Measurements from ENCODE around the gene ARHGAP15. TPM values are rescaled to one million over a fixed set of nuclear protein-coding genes. Genes with fewer than 3 reads are reported as not detected.

The ARHGAP15 gene
- total and polyA plus RNA-seq, 4 donors, result 3.8 to 17.9 (median 13.2) TPM

DNA sequence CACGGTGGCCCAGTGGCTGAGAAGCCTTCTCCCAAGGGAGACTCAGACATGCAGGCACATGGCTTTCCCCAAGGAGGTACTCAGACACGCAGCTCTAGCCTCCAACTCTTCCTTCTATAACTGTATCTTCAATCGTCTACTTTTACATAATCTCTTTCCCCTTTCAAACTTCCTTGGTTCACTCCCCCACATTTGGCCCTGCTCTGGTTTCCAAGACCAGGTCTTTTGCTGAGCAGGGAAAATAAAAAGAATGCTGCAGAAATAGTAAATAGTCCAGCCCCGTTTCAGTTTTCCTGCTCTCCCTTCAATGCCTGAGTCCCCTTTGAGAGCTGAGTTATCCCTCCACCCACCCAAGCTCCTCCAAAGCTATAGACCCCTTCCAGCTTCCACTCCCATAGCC is 635.0 kb downstream of the ARHGAP15 start:
- WGBS, result 73% methylated on average over 4 of the region's 4 CpGs
- no peaks in the 10 kb centered on the region for H3K36me3 ChIP-seq (ENCODE audit: control insufficient read depth in 4 of 4, insufficient read depth in 3 of 4, low read depth in 1 of 4, low read length in 3 of 4)
- H3K9ac ChIP-seq (ENCODE audit: low read depth in 1 of 2, low read length in 2 of 2), result no peak overlapping the region
- no peaks in the 10 kb centered on the region for H3K4me1 ChIP-seq (ENCODE audit: control insufficient read depth in 4 of 4, insufficient read depth in 4 of 4, low read length in 3 of 4)
- no peak overlapping the region for H3K4me3 ChIP-seq (ENCODE audit: low read depth in 1 of 3, low read length in 3 of 3)
- TF ChIP-seq, protein P1, sequence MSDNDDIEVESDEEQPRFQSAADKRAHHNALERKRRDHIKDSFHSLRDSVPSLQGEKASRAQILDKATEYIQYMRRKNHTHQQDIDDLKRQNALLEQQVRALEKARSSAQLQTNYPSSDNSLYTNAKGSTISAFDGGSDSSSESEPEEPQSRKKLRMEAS (IDR thresholded peaks at IDR 0.05), result no peak
- TF ChIP-seq YY1 (IDR thresholded peaks at IDR 0.05) (no peak), RAD21 (IDR thresholded peaks at IDR 0.05) (no peak), SP1 (IDR thresholded peaks at IDR 0.05) (no peak), GABPA (IDR thresholded peaks at IDR 0.05 in 1 of 2, conservative IDR thresholded peaks at IDR 0.05 in 1 of 2) (no peak), FOXA1 (IDR thresholded peaks at IDR 0.05) (no peak), TAF1 (conservative IDR thresholded peaks at IDR 0.05) (no peak), JUND (IDR thresholded peaks at IDR 0.05) (no peak), HNF4G (IDR thresholded peaks at IDR 0.05) (no peak), RXRA (IDR thresholded peaks at IDR 0.05) (no peak), NR2F2 (IDR thresholded peaks at IDR 0.05) (no peak)
- TF ChIP-seq, protein P2, sequence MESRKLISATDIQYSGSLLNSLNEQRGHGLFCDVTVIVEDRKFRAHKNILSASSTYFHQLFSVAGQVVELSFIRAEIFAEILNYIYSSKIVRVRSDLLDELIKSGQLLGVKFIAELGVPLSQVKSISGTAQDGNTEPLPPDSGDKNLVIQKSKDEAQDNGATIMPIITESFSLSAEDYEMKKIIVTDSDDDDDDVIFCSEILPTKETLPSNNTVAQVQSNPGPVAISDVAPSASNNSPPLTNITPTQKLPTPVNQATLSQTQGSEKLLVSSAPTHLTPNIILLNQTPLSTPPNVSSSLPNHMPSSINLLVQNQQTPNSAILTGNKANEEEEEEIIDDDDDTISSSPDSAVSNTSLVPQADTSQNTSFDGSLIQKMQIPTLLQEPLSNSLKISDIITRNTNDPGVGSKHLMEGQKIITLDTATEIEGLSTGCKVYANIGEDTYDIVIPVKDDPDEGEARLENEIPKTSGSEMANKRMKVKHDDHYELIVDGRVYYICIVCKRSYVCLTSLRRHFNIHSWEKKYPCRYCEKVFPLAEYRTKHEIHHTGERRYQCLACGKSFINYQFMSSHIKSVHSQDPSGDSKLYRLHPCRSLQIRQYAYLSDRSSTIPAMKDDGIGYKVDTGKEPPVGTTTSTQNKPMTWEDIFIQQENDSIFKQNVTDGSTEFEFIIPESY (IDR thresholded peaks at IDR 0.05), result no peak
- H3K27ac ChIP-seq (ENCODE audit: low read depth in 1 of 2, low read length in 2 of 2), result no peak overlapping the region
- no peaks in the 10 kb centered on the region for H3K9me3 ChIP-seq (ENCODE audit: control insufficient read depth in 4 of 4, low read length in 3 of 4)
- H3K27me3 ChIP-seq (ENCODE audit: control insufficient read depth in 4 of 4, insufficient read depth in 4 of 4, low read length in 3 of 4), result no peaks in the 10 kb centered on the region
- DNase-seq (ENCODE audit: low spot score), result no peak

DNA sequence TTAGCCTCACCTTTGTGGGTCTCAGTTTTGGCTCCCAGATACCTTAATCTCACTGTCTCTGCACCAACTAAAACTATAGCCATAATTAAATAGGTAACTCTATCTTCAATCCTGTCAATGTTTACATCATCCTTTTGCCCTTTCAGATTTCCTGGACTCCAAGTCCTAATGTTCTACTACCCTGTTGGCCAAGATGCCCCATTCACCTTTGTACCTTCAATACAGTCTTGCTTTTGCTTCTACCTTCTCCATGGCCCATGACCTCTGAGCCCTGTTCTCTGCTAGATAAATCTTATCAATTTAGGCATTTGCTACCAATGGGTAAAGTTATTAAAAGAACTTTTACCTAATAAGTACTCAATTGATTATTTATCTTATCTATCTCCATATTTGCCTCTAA is 635.5 kb downstream of the ARHGAP15 start:
- H3K9me3 ChIP-seq (ENCODE audit: control insufficient read depth in 4 of 4, low read length in 3 of 4), result no peaks in the 10 kb centered on the region
- TF ChIP-seq YY1 (IDR thresholded peaks at IDR 0.05) (no peak), SP1 (IDR thresholded peaks at IDR 0.05) (no peak), NR2F2 (IDR thresholded peaks at IDR 0.05) (no peak), RXRA (IDR thresholded peaks at IDR 0.05) (no peak)
- TF ChIP-seq, protein P3, sequence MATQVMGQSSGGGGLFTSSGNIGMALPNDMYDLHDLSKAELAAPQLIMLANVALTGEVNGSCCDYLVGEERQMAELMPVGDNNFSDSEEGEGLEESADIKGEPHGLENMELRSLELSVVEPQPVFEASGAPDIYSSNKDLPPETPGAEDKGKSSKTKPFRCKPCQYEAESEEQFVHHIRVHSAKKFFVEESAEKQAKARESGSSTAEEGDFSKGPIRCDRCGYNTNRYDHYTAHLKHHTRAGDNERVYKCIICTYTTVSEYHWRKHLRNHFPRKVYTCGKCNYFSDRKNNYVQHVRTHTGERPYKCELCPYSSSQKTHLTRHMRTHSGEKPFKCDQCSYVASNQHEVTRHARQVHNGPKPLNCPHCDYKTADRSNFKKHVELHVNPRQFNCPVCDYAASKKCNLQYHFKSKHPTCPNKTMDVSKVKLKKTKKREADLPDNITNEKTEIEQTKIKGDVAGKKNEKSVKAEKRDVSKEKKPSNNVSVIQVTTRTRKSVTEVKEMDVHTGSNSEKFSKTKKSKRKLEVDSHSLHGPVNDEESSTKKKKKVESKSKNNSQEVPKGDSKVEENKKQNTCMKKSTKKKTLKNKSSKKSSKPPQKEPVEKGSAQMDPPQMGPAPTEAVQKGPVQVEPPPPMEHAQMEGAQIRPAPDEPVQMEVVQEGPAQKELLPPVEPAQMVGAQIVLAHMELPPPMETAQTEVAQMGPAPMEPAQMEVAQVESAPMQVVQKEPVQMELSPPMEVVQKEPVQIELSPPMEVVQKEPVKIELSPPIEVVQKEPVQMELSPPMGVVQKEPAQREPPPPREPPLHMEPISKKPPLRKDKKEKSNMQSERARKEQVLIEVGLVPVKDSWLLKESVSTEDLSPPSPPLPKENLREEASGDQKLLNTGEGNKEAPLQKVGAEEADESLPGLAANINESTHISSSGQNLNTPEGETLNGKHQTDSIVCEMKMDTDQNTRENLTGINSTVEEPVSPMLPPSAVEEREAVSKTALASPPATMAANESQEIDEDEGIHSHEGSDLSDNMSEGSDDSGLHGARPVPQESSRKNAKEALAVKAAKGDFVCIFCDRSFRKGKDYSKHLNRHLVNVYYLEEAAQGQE (IDR thresholded peaks at IDR 0.05), result no peak
- no peaks in the 10 kb centered on the region for H3K36me3 ChIP-seq (ENCODE audit: control insufficient read depth in 4 of 4, insufficient read depth in 3 of 4, low read depth in 1 of 4, low read length in 3 of 4)
- H3K4me3 ChIP-seq (ENCODE audit: low read depth in 1 of 3, low read length in 3 of 3), result no peak overlapping the region
- no peak for DNase-seq (ENCODE audit: low spot score)
- no peaks in the 10 kb centered on the region for H3K27me3 ChIP-seq (ENCODE audit: control insufficient read depth in 4 of 4, insufficient read depth in 4 of 4, low read length in 3 of 4)
- no peak overlapping the region for H3K27ac ChIP-seq (ENCODE audit: low read depth in 1 of 2, low read length in 2 of 2)
- no peak overlapping the region for H3K9ac ChIP-seq (ENCODE audit: low read depth in 1 of 2, low read length in 2 of 2)
- no peaks in the 10 kb centered on the region for H3K4me1 ChIP-seq (ENCODE audit: control insufficient read depth in 4 of 4, insufficient read depth in 4 of 4, low read length in 3 of 4)

DNA sequence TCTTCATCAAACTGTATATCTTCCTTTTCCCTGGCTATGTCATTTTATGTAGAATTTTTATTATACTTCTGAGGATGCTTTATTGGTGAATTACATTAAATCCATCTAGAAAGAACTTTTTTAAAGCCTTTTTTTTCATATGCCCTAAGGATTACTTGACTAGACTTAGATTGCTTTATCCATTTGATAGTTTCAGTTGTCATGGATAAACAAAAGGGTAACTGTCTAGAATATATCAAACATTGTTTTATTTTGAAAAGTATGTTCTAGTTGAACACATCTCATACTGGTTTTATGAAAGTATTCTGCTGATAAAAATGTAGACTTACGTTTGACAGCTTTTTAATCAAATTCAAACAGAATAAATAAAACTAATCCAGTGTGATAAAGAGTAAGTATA is 639.8 kb downstream of the ARHGAP15 start:
- H3K27ac ChIP-seq (ENCODE audit: low read depth in 1 of 2, low read length in 2 of 2), result no peak overlapping the region
- no peak overlapping the region for H3K9ac ChIP-seq (ENCODE audit: low read depth in 1 of 2, low read length in 2 of 2)
- no peaks in the 10 kb centered on the region for H3K27me3 ChIP-seq (ENCODE audit: control insufficient read depth in 4 of 4, insufficient read depth in 4 of 4, low read length in 3 of 4)
- WGBS, result 65% methylated on average over 1 of the region's 1 CpG
- no peaks in the 10 kb centered on the region for H3K36me3 ChIP-seq (ENCODE audit: control insufficient read depth in 4 of 4, insufficient read depth in 3 of 4, low read depth in 1 of 4, low read length in 3 of 4)
- TF ChIP-seq FOXA1 (IDR thresholded peaks at IDR 0.05), result no peak
- no peak overlapping the region for H3K4me3 ChIP-seq (ENCODE audit: low read depth in 1 of 3, low read length in 3 of 3)
- no peaks in the 10 kb centered on the region for H3K9me3 ChIP-seq (ENCODE audit: control insufficient read depth in 4 of 4, low read length in 3 of 4)
- no peak for DNase-seq (ENCODE audit: low spot score)
- no peaks in the 10 kb centered on the region for H3K4me1 ChIP-seq (ENCODE audit: control insufficient read depth in 4 of 4, insufficient read depth in 4 of 4, low read length in 3 of 4)

Data from liver (tissue), 9 donors.